Right atrium auricular region (tissue), 2 donors: ENCODE data around the gene SYT12. TPM values are rescaled to one million over a fixed set of nuclear protein-coding genes. Genes with fewer than 3 reads are reported as not detected.
"Not testable (repeated sequence)": the region's sequence is repeated elsewhere in the genome, so short reads cannot be mapped to it uniquely, and the experiment has no call there.

Source experiments
- DNase-seq: peaks from one replicate; pipeline ENCODE4 v3.0.0-alpha.2; 2019; ENCODE audit warnings: low spot score
- H3K27ac ChIP-seq, 2 donors: fragments of 200-600 bp; sonication (generic); 1 replicate in 1 of 2; 2 replicates in 1 of 2; pipeline ENCODE4 v1.5.1; 2016 to 2019
- H3K27me3 ChIP-seq, 2 donors: fragments of 200-600 bp; sonication (generic); one replicate each; pipeline versions ENCODE4 v1.5.1 to v1.6.0; 2017 to 2019
- H3K36me3 ChIP-seq: fragments of 200-600 bp; sonication (generic); one replicate; pipeline ENCODE4 v1.5.1; 2016
- H3K4me1 ChIP-seq, 2 donors: fragments of 200-600 bp; sonication (generic); one replicate each; pipeline versions ENCODE4 v1.5.1 to v1.6.0; 2017 to 2019
- H3K4me3 ChIP-seq, 2 donors: fragments of 200-600 bp; sonication (generic); 1 replicate in 1 of 2; 2 replicates in 1 of 2; pipeline ENCODE4 v1.5.1; 2017 to 2019; ENCODE audit warnings: mild to moderate bottlenecking in 1 of 2, moderate library complexity in 1 of 2
- H3K9me3 ChIP-seq, 2 donors: fragments of 200-600 bp; sonication (generic); one replicate each; pipeline ENCODE4 v1.5.1; 2019
- total RNA-seq, 2 donors: library from RNA; depleted of rRNA; stranded (reverse); fragments of >200 nt; gene quantifications; one replicate each; pipeline ENCODE4 v1.1.0, GENCODE V29; 2016
- TF ChIP-seq, protein P1 (sequence below), 2 donors: fragments of 200-600 bp; sonication (generic); IDR thresholded peaks; one replicate each; pipeline ENCODE4 v1.5.1; 2019; ENCODE audit warnings: antibody characterized with exemption in 2 of 2

Gene SYT12
- total RNA-seq, 2 donors from 2014 or later: 0.44 to 0.59 TPM

GRCh38 chr11:67001332-67001731, 21.6 kb upstream of the SYT12 start:
- TF ChIP-seq, protein P1, sequence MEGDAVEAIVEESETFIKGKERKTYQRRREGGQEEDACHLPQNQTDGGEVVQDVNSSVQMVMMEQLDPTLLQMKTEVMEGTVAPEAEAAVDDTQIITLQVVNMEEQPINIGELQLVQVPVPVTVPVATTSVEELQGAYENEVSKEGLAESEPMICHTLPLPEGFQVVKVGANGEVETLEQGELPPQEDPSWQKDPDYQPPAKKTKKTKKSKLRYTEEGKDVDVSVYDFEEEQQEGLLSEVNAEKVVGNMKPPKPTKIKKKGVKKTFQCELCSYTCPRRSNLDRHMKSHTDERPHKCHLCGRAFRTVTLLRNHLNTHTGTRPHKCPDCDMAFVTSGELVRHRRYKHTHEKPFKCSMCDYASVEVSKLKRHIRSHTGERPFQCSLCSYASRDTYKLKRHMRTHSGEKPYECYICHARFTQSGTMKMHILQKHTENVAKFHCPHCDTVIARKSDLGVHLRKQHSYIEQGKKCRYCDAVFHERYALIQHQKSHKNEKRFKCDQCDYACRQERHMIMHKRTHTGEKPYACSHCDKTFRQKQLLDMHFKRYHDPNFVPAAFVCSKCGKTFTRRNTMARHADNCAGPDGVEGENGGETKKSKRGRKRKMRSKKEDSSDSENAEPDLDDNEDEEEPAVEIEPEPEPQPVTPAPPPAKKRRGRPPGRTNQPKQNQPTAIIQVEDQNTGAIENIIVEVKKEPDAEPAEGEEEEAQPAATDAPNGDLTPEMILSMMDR (IDR thresholded peaks at IDR 0.05): no peak
- Histone ChIP-seq H3K9me3 (no peaks in the 10 kb centered on the region), H3K4me1 (peaks cover 0 to 9% of the 10 kb centered on the region in 2 donors), H3K36me3 (no peaks in the 10 kb centered on the region), H3K27me3 (no peaks in the 10 kb centered on the region), H3K4me3 (no peak overlapping the region), H3K27ac (no peak overlapping the region)
- DNase-seq: no peak

GRCh38 chr11:67002297-67002913, 20.5 kb upstream of the SYT12 start:
- H3K4me1 ChIP-seq: no peaks in the 10 kb centered on the region
- TF ChIP-seq, protein P1 (IDR thresholded peaks at IDR 0.05): no peak
- DNase-seq: no peak
- H3K36me3 ChIP-seq: no peaks in the 10 kb centered on the region
- no peak overlapping the region for H3K4me3 ChIP-seq
- H3K27ac ChIP-seq: no peak overlapping the region
- no peaks in the 10 kb centered on the region for H3K27me3 ChIP-seq
- H3K9me3 ChIP-seq: no peaks in the 10 kb centered on the region

GRCh38 chr11:67002921-67003411, 20.0 kb upstream of the SYT12 start:
- no peaks in the 10 kb centered on the region for H3K36me3 ChIP-seq

DNA sequence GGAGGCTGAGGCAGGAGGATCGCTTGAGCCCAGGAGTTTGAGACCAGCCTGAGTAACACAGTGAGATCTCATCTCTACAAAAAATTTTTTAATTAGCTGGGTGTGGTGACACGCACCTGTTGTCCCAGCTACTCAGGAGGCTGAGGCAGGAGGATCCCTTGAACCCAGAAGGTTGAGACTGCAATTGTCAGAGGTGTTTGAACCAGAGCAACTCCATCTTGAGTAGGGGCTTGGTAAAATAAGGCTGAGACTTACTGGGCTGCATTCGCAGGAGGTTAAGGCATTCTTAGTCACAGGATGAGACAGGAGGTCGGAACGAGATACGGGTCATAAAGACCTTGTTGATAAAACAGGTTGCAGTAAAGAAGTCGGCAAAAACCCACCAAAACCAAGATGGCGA, 17.7 kb upstream of the SYT12 start:
- H3K4me3 ChIP-seq, H3K27me3 ChIP-seq, H3K9me3 ChIP-seq, H3K27ac ChIP-seq, H3K4me1 ChIP-seq, DNase-seq, H3K36me3 ChIP-seq: not testable (repeated sequence)

More at GRCh38 chr11:67002921-67003411, 20.0 kb upstream of the SYT12 start:
- no peak for DNase-seq
- H3K4me1 ChIP-seq: no peaks in the 10 kb centered on the region
- H3K27ac ChIP-seq: no peak overlapping the region
- H3K4me3 ChIP-seq: no peak overlapping the region
- TF ChIP-seq, protein P1 (IDR thresholded peaks at IDR 0.05): no peak
- no peaks in the 10 kb centered on the region for H3K27me3 ChIP-seq
- no peaks in the 10 kb centered on the region for H3K9me3 ChIP-seq

DNA sequence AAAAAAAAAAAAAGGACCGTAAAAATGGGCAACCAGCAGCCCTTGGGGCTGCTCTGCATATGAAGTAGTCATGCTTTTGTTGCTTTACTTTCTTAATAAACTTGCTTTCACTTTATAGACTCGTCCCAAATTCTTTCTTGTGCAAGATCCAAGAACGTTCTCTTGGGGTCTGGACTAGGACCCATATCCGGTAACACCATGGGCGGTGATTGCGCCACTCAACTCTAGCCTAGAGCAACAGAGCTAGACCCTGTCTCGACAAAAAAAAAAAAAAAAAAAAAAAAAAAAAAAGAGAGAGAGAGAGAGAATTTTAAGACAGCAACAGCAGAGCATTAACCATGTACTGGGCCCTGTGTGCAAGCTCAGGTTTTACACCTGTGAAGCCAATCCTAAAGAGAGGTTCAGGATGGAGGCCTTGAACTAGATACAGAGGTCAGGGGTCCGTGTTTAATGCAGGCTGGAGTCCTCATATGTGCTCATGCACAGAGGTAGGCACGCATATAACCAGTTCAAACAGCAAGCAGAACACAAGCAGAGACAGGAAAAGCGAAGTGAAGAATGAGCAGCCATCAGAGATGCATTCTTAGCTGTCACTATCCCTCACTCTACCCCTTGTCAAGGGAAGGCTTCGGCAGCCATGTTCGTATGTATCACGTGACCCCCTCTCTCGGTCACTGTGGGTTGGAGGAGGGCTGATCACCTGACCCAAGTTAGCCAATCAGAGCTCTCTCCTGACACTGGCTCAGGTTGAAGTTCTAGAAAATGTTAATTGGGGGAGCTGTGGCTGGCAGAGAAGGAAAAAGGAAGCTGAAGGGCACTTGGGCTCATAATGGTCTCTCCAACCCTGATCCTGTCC, 16.7 kb upstream of the SYT12 start:
- Histone ChIP-seq H3K4me1 (no peaks in the 10 kb centered on the region), H3K4me3 (no peak overlapping the region), H3K27me3 (no peaks in the 10 kb centered on the region), H3K9me3 (no peaks in the 10 kb centered on the region), H3K36me3 (no peaks in the 10 kb centered on the region), H3K27ac (no peak overlapping the region)
- DNase-seq: peak; percentile 77
- TF ChIP-seq, protein P1 (IDR thresholded peaks at IDR 0.05): no peak

GRCh38 chr11:67007126-67007525, 15.8 kb upstream of the SYT12 start:
- Histone ChIP-seq H3K36me3 (no peaks in the 10 kb centered on the region), H3K27ac (no peak overlapping the region), H3K9me3 (no peaks in the 10 kb centered on the region), H3K4me1 (no peaks in the 10 kb centered on the region), H3K27me3 (no peaks in the 10 kb centered on the region), H3K4me3 (no peak overlapping the region)
- TF ChIP-seq, protein P1 (IDR thresholded peaks at IDR 0.05): no peak
- DNase-seq: no peak
